ENCODE results near the gene UBL7.
"Not testable (repeated sequence)": the region's sequence is repeated elsewhere in the genome, so short reads cannot be mapped to it uniquely, and the experiment has no call there.

DNA sequence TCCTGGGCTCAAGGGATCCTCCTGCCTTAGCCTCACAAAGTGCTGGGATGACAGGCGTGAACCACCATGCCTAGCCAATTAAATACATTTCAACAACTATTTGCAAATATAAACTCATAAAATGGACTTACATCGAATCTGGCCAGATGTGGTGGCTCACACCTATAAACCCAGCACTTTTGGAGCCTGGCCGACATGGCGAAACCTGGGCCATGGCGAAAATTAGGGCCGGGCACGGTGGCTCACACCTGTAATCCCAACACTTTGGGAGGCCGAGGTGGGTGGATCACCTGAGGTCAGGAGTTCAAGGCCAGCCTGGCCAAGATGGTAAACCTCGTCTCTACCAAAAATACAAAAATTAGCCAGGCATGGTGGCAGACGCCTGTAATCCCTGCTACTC, 3.9 kb downstream of the UBL7 start:
- TF ChIP-seq, protein P1, sequence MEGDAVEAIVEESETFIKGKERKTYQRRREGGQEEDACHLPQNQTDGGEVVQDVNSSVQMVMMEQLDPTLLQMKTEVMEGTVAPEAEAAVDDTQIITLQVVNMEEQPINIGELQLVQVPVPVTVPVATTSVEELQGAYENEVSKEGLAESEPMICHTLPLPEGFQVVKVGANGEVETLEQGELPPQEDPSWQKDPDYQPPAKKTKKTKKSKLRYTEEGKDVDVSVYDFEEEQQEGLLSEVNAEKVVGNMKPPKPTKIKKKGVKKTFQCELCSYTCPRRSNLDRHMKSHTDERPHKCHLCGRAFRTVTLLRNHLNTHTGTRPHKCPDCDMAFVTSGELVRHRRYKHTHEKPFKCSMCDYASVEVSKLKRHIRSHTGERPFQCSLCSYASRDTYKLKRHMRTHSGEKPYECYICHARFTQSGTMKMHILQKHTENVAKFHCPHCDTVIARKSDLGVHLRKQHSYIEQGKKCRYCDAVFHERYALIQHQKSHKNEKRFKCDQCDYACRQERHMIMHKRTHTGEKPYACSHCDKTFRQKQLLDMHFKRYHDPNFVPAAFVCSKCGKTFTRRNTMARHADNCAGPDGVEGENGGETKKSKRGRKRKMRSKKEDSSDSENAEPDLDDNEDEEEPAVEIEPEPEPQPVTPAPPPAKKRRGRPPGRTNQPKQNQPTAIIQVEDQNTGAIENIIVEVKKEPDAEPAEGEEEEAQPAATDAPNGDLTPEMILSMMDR (IDR thresholded peaks at IDR 0.05) = not testable (repeated sequence)
- not testable (repeated sequence) for TF ChIP-seq EZH2 (IDR thresholded peaks at IDR 0.05; ENCODE audit: borderline replicate concordance, insufficient read depth, low read depth, low read length, poor library complexity, severe bottlenecking)

Data from B cell (primary cell).